HEK293 (cell line): ENCODE results near the gene RAD23B.

Experiments
- CTCF ChIA-PET: fragments of 350-600 bp; formaldehyde crosslinking; extraction: SDS; loops from one replicate; lab custom pipeline; 2021; ENCODE audit warnings: antibody characterized with exemption; lab: Yijun Ruan, JAX
- POLR2A ChIA-PET: fragments of 300-600 bp; formaldehyde crosslinking; extraction: SDS; loops from one replicate; lab custom pipeline; 2020; ENCODE audit warnings: antibody characterized with exemption, inconsistent platforms; lab: Yijun Ruan, JAX
- H3K27ac ChIP-seq: fragments of 200-500 bp; sonication (Bioruptor generic); 2 replicates; pipeline ENCODE4 v1.5.1; 2014; ENCODE audit warnings: low read depth, low read length, control low read depth, inconsistent platforms; ENCODE audit errors: extremely low read depth
- H3K36me3 ChIP-seq, 2 experiments: fragments of 200-500 bp in 1 of 2; sonication (Bioruptor generic) in 1 of 2; 1 replicate in 1 of 2; 2 replicates in 1 of 2; pipeline ENCODE4 v1.5.1; 2014 to 2017; ENCODE audit warnings: inconsistent platforms in 2 of 2, low read length in 2 of 2; ENCODE audit not compliant: control insufficient read depth in 2 of 2, insufficient read depth in 1 of 2
- H3K4me1 ChIP-seq: fragments of 200-500 bp; sonication (Bioruptor generic); 2 replicates; pipeline ENCODE4 v1.5.1; 2014; ENCODE audit warnings: mild to moderate bottlenecking, low read length, inconsistent platforms; ENCODE audit not compliant: control insufficient read depth, insufficient read depth
- H3K4me3 ChIP-seq: 2 replicates; pipeline ENCODE4 v1.5.1; 2011; ENCODE audit warnings: low read depth, mild to moderate bottlenecking, control low read depth, low read length, moderate library complexity
- H3K9me3 ChIP-seq: fragments of 200-500 bp; sonication (Bioruptor generic); 2 replicates; pipeline ENCODE4 v1.5.1; 2014; ENCODE audit warnings: low read depth, low read length, inconsistent platforms; ENCODE audit not compliant: control insufficient read depth, insufficient read depth
- BCL11B ChIP-seq: fragments of 450-650 bp; formaldehyde crosslinking; IDR thresholded peaks from 2 replicates; pipeline ENCODE4 v1.5.1; 2016; ENCODE audit warnings: low read depth, missing biosample characterization, missing genetic modification characterization
- EGR2 ChIP-seq: fragments of 450-650 bp; formaldehyde crosslinking; IDR thresholded peaks from 2 replicates; pipeline ENCODE4 v1.5.1; 2016; ENCODE audit warnings: low read depth, missing biosample characterization, missing genetic modification characterization
- OVOL3 ChIP-seq: fragments of 450-650 bp; formaldehyde crosslinking; IDR thresholded peaks from 2 replicates; pipeline ENCODE4 v1.5.1; 2016; ENCODE audit warnings: missing biosample characterization, missing genetic modification characterization
- PRDM1 ChIP-seq: fragments of 450-650 bp; formaldehyde crosslinking; IDR thresholded peaks from 2 replicates; pipeline ENCODE4; 2016; ENCODE audit warnings: missing biosample characterization, missing genetic modification characterization
- ZBTB17 ChIP-seq: fragments of 450-650 bp; formaldehyde crosslinking; IDR thresholded peaks from 2 replicates; pipeline ENCODE4 v1.5.1; 2016; ENCODE audit warnings: missing biosample characterization, missing genetic modification characterization
- ZNF132 ChIP-seq: fragments of 450-650 bp; formaldehyde crosslinking; IDR thresholded peaks from 2 replicates; pipeline ENCODE4 v1.5.1; 2017; ENCODE audit warnings: missing biosample characterization, missing genetic modification characterization, borderline replicate concordance
- ZNF133 ChIP-seq: fragments of 450-650 bp; formaldehyde crosslinking; IDR thresholded peaks from 2 replicates; pipeline ENCODE4 v1.5.1; 2016; ENCODE audit warnings: missing biosample characterization, missing genetic modification characterization
- ZNF16 ChIP-seq: fragments of 450-650 bp; formaldehyde crosslinking; IDR thresholded peaks from 2 replicates; pipeline ENCODE4 v1.5.1; 2016; ENCODE audit warnings: low read depth, missing biosample characterization, missing genetic modification characterization
- ZNF341 ChIP-seq: fragments of 450-650 bp; formaldehyde crosslinking; IDR thresholded peaks from 2 replicates; pipeline ENCODE4; 2016; ENCODE audit warnings: low read depth, missing biosample characterization, missing genetic modification characterization
- ZNF350 ChIP-seq: fragments of 450-650 bp; formaldehyde crosslinking; IDR thresholded peaks from 2 replicates; pipeline ENCODE4 v1.5.0; 2017; ENCODE audit warnings: missing biosample characterization, mild to moderate bottlenecking, missing genetic modification characterization
- ZNF521 ChIP-seq: fragments of 450-650 bp; formaldehyde crosslinking; IDR thresholded peaks from 2 replicates; pipeline ENCODE4 v1.5.1; 2017; ENCODE audit warnings: missing biosample characterization, mild to moderate bottlenecking, missing genetic modification characterization
- ZNF529 ChIP-seq: fragments of 450-650 bp; formaldehyde crosslinking; IDR thresholded peaks from 2 replicates; pipeline ENCODE4 v1.5.1; 2017; ENCODE audit warnings: missing genetic modification characterization, missing biosample characterization; ENCODE audit not compliant: insufficient replicate concordance
- ZNF558 ChIP-seq: fragments of 450-650 bp; formaldehyde crosslinking; IDR thresholded peaks from 2 replicates; pipeline ENCODE4 v1.5.1; 2016; ENCODE audit warnings: missing biosample characterization, missing genetic modification characterization
- ZNF624 ChIP-seq: fragments of 450-650 bp; formaldehyde crosslinking; IDR thresholded peaks from 2 replicates; pipeline ENCODE4 v1.5.1; 2017; ENCODE audit warnings: missing biosample characterization, missing genetic modification characterization
- ZNF670 ChIP-seq: fragments of 450-650 bp; formaldehyde crosslinking; IDR thresholded peaks from 2 replicates; pipeline ENCODE4 v1.5.1; 2016; ENCODE audit warnings: missing biosample characterization, missing genetic modification characterization, low read depth
- ZNF707 ChIP-seq: fragments of 450-650 bp; formaldehyde crosslinking; IDR thresholded peaks from 2 replicates; pipeline ENCODE4 v1.5.1; 2016; ENCODE audit warnings: missing biosample characterization, missing genetic modification characterization
- ZNF777 ChIP-seq: fragments of 450-650 bp; formaldehyde crosslinking; IDR thresholded peaks from 2 replicates; pipeline ENCODE4 v1.5.1; 2017; ENCODE audit warnings: missing biosample characterization, missing genetic modification characterization, borderline replicate concordance
- ZNF792 ChIP-seq: fragments of 450-650 bp; formaldehyde crosslinking; IDR thresholded peaks from 2 replicates; pipeline ENCODE4 v1.5.1; 2016; ENCODE audit warnings: missing biosample characterization, missing genetic modification characterization
- ZXDB ChIP-seq: fragments of 450-650 bp; formaldehyde crosslinking; IDR thresholded peaks from 2 replicates; pipeline ENCODE4 v1.5.1; 2016; ENCODE audit warnings: missing biosample characterization, missing genetic modification characterization
- TF ChIP-seq, protein P1 (sequence below): fragments of 450-650 bp; formaldehyde crosslinking; IDR thresholded peaks from 2 replicates; pipeline ENCODE4 v1.5.1; 2017; ENCODE audit warnings: missing biosample characterization, missing genetic modification characterization
- TF ChIP-seq, protein P2 (sequence below): fragments of 450-650 bp; formaldehyde crosslinking; IDR thresholded peaks from 2 replicates; pipeline ENCODE4 v1.5.1; 2017; ENCODE audit warnings: missing biosample characterization, missing genetic modification characterization
- TF ChIP-seq, protein P3 (sequence below): fragments of 450-650 bp; formaldehyde crosslinking; IDR thresholded peaks from 2 replicates; pipeline ENCODE4 v1.5.1; 2016; ENCODE audit warnings: missing biosample characterization, missing genetic modification characterization
- TF ChIP-seq, protein P4 (sequence below): fragments of 450-650 bp; formaldehyde crosslinking; IDR thresholded peaks from 2 replicates; pipeline ENCODE4 v1.5.1; 2016; ENCODE audit warnings: missing biosample characterization, missing genetic modification characterization, borderline replicate concordance

Gene RAD23B

DNA sequence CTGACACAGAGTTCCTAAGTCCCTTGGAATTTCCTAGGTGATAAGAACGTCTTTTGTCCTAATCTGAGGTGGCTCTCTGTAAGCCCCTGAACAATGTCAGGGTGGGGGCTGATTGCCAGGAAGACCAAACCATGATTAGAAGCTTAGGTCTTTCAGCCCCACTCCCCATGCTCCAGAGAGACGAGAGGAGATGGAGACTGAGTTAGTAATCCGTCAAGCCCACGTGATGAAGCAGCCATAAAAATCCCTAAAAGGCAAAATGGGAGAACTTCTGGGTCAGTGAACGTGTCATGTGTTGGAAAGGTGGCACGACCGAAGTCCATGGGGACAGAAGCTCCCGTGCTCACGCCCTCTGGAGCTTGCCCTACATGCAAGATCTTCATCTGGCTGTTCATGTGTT is 85.6 kb downstream of the RAD23B start:
- no peaks in the 10 kb centered on the region for H3K9me3 ChIP-seq
- TF ChIP-seq ZNF350 (tag by site-specific recombination), result no peak
- ChIA-PET POLR2A (interaction anchor here (0.6 kb wide), 1 partner anchor 506 kb away, joined by 6 read pairs; no protein-coding TSS in a partner anchor), CTCF (interaction anchor here (0.6 to 1.4 kb wide), 4 partner anchors 27 to 691 kb away, joined by 3 to 5 read pairs (median 4); no protein-coding TSS in a partner anchor)
- H3K36me3 ChIP-seq, result no peaks in the 10 kb centered on the region
- no peaks in the 10 kb centered on the region for H3K4me1 ChIP-seq
- no peak overlapping the region for H3K27ac ChIP-seq
- no peak overlapping the region for H3K4me3 ChIP-seq

DNA sequence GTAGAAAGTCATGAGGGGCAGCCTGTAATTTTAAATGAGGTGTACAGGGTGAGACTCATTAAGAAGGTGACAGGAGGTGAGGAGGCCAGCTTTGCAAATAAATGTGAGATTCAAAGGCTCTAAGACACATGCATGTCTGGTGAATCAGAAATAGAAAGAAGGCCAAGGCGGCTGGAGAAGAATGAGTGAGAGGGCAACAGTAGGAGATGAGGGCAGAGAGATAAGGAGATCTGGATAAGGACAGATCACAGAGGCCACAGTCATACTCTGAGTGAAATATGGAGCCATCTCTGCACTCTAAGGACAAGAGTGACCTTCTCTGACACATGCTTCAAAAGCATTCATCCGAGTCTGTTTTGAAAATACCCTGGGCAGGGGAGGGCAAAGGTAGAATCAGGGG is 90.7 kb downstream of the RAD23B start:
- Histone ChIP-seq H3K9me3 (no peaks in the 10 kb centered on the region), H3K36me3 (no peaks in the 10 kb centered on the region), H3K27ac (no peak overlapping the region), H3K4me1 (no peaks in the 10 kb centered on the region), H3K4me3 (no peak overlapping the region)
- ChIA-PET POLR2A (no interaction called here), CTCF (no interaction called here)
- TF ChIP-seq ZNF707 (tag by site-specific recombination) (no peak), ZNF624 (no peak), BCL11B (no peak), ZNF792 (tag by site-specific recombination) (no peak), ZNF521 (no peak), OVOL3 (tag by site-specific recombination) (no peak), ZNF133 (tag by site-specific recombination) (no peak), PRDM1 (tag by site-specific recombination) (no peak), ZNF558 (tag by site-specific recombination) (no peak)
- TF ChIP-seq, protein P1, sequence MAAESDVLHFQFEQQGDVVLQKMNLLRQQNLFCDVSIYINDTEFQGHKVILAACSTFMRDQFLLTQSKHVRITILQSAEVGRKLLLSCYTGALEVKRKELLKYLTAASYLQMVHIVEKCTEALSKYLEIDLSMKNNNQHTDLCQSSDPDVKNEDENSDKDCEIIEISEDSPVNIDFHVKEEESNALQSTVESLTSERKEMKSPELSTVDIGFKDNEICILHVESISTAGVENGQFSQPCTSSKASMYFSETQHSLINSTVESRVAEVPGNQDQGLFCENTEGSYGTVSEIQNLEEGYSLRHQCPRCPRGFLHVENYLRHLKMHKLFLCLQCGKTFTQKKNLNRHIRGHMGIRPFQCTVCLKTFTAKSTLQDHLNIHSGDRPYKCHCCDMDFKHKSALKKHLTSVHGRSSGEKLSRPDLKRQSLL (tag by site-specific recombination), result no peak

DNA sequence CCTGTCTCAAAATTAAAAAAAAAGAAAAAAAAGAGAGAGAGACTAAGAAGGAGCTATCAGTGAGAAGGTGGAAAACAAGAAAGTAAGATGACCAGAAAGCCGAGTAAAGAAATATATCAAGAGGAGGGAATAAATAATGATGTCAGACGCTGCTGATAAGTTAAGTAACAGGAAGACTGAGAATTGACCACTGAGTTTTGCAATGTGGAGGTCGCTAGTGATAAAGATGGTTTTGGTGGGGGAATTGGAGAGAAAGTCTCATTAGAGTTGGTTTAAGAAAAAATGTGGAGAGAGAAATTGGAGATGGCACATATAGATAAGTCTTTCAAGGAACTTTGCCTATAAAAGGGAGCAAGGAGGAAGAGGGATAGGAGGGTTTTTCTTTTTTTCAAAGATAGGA is 91.9 kb downstream of the RAD23B start:
- no peaks in the 10 kb centered on the region for H3K36me3 ChIP-seq
- no peaks in the 10 kb centered on the region for H3K9me3 ChIP-seq
- no peak overlapping the region for H3K4me3 ChIP-seq
- ChIA-PET POLR2A (no interaction called here), CTCF (no interaction called here)
- H3K27ac ChIP-seq, result no peak overlapping the region
- H3K4me1 ChIP-seq, result no peaks in the 10 kb centered on the region
- TF ChIP-seq ZNF670, result no peak
- TF ChIP-seq ZXDB, result no peak
- TF ChIP-seq, protein P2, sequence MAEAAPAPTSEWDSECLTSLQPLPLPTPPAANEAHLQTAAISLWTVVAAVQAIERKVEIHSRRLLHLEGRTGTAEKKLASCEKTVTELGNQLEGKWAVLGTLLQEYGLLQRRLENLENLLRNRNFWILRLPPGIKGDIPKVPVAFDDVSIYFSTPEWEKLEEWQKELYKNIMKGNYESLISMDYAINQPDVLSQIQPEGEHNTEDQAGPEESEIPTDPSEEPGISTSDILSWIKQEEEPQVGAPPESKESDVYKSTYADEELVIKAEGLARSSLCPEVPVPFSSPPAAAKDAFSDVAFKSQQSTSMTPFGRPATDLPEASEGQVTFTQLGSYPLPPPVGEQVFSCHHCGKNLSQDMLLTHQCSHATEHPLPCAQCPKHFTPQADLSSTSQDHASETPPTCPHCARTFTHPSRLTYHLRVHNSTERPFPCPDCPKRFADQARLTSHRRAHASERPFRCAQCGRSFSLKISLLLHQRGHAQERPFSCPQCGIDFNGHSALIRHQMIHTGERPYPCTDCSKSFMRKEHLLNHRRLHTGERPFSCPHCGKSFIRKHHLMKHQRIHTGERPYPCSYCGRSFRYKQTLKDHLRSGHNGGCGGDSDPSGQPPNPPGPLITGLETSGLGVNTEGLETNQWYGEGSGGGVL, result no peak
- TF ChIP-seq ZNF16, result no peak
- TF ChIP-seq ZNF132 (tag by site-specific recombination), result no peak
- no peak for TF ChIP-seq ZBTB17 (tag by site-specific recombination)
- TF ChIP-seq, protein P1 (tag by site-specific recombination), result no peak
- no peak for TF ChIP-seq ZNF777 (tag by site-specific recombination)
- TF ChIP-seq EGR2, result no peak
- TF ChIP-seq ZNF341 (tag by site-specific recombination), result no peak
- TF ChIP-seq, protein P3, sequence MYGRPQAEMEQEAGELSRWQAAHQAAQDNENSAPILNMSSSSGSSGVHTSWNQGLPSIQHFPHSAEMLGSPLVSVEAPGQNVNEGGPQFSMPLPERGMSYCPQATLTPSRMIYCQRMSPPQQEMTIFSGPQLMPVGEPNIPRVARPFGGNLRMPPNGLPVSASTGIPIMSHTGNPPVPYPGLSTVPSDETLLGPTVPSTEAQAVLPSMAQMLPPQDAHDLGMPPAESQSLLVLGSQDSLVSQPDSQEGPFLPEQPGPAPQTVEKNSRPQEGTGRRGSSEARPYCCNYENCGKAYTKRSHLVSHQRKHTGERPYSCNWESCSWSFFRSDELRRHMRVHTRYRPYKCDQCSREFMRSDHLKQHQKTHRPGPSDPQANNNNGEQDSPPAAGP (tag by site-specific recombination), result no peak
- no peak for TF ChIP-seq ZNF529 (tag by site-specific recombination)
- TF ChIP-seq, protein P4, sequence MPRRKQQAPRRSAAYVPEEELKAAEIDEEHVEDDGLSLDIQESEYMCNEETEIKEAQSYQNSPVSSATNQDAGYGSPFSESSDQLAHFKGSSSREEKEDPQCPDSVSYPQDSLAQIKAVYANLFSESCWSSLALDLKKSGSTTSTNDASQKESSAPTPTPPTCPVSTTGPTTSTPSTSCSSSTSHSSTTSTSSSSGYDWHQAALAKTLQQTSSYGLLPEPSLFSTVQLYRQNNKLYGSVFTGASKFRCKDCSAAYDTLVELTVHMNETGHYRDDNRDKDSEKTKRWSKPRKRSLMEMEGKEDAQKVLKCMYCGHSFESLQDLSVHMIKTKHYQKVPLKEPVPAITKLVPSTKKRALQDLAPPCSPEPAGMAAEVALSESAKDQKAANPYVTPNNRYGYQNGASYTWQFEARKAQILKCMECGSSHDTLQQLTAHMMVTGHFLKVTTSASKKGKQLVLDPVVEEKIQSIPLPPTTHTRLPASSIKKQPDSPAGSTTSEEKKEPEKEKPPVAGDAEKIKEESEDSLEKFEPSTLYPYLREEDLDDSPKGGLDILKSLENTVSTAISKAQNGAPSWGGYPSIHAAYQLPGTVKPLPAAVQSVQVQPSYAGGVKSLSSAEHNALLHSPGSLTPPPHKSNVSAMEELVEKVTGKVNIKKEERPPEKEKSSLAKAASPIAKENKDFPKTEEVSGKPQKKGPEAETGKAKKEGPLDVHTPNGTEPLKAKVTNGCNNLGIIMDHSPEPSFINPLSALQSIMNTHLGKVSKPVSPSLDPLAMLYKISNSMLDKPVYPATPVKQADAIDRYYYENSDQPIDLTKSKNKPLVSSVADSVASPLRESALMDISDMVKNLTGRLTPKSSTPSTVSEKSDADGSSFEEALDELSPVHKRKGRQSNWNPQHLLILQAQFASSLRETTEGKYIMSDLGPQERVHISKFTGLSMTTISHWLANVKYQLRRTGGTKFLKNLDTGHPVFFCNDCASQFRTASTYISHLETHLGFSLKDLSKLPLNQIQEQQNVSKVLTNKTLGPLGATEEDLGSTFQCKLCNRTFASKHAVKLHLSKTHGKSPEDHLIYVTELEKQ, result no peak
